GM19438 (cell line): ENCODE measurements around the gene SDK2.
"Not testable (repeated sequence)": the region's sequence is repeated elsewhere in the genome, so short reads cannot be mapped to it uniquely, and the experiment has no call there.

Experiments
- ATAC-seq: cut with Tn5 transposase; IDR thresholded peaks from one replicate; pipeline ENCODE4 v1.9.1; 2021; ENCODE audit warnings: low read depth; ENCODE audit not compliant: unreplicated experiment

Gene SDK2

DNA sequence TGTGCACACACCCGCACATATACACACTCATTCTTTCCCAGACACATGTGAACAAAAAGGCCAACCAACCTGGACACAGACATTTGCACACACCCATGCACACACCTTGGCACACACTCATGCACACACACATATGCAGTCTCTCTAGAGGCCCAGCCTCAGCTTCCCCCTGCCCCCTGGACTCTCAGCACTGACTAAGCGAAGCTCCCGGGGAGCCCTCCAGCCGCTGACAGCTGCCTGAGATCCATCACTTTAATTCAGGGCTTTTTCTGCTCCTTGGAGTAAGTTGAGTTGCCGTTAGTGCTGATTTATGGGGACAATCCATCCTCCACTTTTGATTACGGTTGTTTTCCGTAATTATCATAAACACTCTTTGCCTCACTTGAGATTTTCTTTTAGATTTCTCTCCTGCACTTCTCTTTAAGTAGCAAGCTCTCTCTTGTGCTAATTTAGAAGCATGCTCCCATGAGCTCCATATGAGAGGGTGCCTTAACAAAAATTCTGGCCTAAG is 173.9 kb downstream of the SDK2 start:
- ATAC-seq, result no peak

GRCh38 chr17:73469311-73469710 is 174.9 kb downstream of the SDK2 start:
- no peak for ATAC-seq

- no peak for ATAC-seq
Observed at GRCh38 chr17:73468221-73468620, 176.0 kb downstream of the SDK2 start.

GRCh38 chr17:73467651-73468050 is 176.6 kb downstream of the SDK2 start:
- no peak for ATAC-seq

GRCh38 chr17:73466704-73467433 is 177.4 kb downstream of the SDK2 start:
- no peak for ATAC-seq

- ATAC-seq, result no peak
Observed at GRCh38 chr17:73465953-73466230, 178.4 kb downstream of the SDK2 start.

- no peak for ATAC-seq
Observed at GRCh38 chr17:73465130-73465952, 178.9 kb downstream of the SDK2 start.

GRCh38 chr17:73464447-73464846 is 179.8 kb downstream of the SDK2 start:
- ATAC-seq, result no peak

DNA sequence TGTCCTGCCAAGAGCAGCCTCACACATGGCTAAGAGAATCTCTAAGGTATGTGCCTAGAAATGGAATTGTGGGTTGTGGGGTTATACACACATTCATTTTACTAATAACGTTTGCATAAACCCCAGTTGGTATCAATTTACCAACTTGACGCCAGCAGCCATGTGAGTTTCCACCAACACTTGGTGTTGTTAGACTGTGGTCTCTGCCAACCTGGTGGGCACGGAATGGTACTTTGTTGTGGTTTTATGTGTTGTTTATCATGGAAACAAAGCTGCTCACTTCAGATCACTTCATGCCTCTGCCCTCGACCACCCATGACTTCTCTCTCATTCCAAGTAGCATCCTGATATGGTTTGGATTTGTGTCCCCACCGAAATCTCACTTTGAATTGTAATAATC is 180.4 kb downstream of the SDK2 start:
- ATAC-seq, result no peak

DNA sequence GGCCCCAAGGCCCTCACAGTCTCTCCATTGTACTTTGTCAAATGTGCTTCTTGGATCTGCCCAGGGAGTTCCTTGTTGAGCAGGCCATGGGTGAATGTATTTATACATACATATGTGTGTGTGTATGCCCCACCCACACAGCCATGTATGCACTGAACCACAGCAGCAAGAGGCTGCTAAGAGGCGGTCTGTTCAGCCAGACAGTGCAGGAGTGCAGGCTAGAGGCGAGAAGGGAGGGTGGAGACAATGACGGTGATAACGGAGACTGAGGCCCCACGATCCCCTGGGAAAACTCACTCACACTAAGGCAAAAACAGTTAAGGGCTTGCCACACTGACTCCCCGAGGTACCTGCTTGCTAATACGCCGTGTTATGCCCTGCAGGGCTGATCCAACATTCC is 181.4 kb downstream of the SDK2 start:
- ATAC-seq, result no peak

DNA sequence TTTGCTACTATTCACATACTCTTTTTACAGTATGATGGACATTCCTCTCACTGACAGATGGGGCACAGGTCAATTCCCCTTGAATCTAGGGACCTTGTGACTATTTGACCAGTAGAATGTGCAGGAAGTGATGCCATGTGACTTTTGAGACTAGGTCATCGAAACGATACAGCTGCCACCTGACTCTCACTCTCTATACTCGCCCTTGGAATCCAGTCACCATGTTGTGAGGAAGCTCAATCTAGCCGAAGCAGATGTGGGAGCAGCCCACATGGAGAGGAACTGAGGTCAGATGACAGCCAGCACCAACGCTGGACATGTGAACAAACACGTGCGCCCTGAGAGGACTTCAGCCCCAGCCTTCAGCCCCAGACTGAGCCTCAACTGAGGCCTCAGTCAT is 184.3 kb downstream of the SDK2 start:
- no peak for ATAC-seq

- ATAC-seq, result no peak
Observed at GRCh38 chr17:73455767-73456166, 188.5 kb downstream of the SDK2 start.

- ATAC-seq, result no peak
Observed at GRCh38 chr17:73455050-73455687, 189.1 kb downstream of the SDK2 start.

GRCh38 chr17:73453494-73453893 is 190.8 kb downstream of the SDK2 start:
- ATAC-seq, result not testable (repeated sequence)

DNA sequence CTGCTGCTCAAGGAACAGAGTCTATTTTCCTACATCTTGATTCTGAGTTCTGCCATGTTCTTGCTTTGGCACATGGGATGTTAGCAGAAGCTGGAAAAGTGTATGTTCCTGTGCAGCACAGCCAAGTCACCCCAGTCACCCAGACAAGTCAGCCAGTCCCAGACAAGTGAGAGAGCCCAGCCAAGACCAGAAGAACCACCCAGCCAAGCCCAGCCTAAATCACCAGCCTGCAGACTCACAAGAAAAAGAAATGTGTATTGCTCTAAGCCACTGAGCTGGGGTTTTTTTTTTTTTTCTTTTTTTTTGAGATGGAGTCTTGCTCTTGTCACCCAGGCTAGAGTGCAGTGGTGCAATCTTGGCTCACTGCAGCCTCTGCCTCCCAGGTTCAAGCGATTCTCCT is 191.2 kb downstream of the SDK2 start:
- no peak for ATAC-seq

- ATAC-seq, result no peak
Observed at GRCh38 chr17:73452009-73452408, 192.2 kb downstream of the SDK2 start.

DNA sequence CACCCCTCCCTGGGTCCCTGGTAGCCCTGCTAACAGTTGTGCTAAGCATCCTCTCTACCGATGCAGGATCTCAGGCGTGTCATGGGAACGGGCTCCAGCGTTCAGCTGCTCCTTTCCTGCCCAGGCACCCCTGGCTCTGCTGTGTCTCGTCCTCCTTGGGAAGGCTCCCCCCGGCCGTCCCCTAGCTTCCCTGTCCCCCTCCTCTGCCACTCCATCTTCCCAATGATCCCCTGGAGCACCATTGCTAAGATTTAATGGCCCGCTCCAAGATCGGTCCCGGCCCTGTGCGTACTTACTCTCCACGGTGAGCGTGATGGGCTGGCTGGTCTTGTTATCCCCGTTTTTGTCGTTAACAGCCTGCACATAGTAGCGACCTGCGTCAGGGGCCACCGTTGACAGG is 196.9 kb downstream of the SDK2 start:
- ATAC-seq, result no peak

DNA sequence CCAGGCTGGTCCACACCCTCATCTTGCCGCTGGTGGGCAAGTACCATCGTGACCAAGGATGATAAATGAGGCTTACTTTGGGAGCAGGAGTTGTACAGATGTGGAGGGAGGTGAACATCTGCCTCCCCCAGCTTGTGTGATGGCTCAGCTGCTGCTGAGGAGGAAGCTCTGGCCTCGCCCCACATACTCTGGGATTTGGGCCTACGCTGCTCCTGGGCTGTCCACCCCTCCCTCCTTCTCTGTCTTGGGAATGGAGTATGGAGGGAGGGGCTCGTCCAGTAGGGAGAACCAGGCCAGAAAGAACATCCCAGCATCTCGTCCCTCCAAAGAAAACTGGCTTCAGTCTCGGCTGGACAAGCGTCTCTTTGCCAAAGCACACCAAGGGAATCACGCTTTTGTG is 197.6 kb downstream of the SDK2 start:
- no peak for ATAC-seq

- ATAC-seq, result no peak
Observed at GRCh38 chr17:73445466-73445865, 198.8 kb downstream of the SDK2 start.

DNA sequence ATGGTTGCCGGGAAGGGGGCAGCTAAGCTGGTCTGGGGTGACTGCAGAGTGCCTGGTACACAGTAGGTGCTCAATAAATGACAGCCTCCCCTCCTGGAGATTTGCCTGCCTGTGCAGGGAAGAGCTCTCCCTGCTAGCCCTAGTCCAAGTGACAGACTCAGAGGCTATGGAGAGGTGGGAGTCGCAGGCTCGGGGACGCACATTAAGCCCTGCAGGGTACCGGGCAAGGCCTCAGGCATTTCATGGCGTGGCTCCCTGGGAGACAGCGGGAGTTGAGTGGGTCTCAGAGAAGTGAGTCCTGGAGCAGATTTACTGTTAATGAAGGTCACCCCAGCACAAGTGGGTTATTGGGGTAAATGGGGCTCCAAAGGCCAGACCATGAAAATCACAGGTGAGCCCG is 200.2 kb downstream of the SDK2 start:
- no peak for ATAC-seq

- ATAC-seq, result no peak
Observed at GRCh38 chr17:73439597-73439996, 204.6 kb downstream of the SDK2 start.

DNA sequence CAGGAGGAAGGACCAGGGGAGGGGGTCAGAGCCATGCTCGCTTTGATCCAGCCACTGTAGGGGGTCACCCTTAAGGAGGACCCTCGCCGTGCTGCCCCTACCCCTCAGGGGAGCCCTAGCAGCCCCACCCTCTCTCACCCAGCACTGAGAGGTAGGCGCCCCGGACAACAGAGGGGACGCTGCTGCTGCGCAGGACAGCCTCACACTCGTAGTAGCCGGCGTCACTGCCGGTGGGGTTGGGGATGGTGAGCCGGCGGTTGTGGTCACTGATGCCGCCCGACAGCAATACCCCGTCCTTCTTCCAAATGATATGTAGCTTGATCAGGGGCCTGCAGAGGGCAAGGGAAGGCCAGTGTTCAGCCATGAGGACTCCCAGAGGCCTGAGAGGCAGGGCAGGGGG is 206.4 kb downstream of the SDK2 start:
- ATAC-seq, result no peak
